ENCODE results near the gene CMTM8.

The CMTM8 gene

DNA sequence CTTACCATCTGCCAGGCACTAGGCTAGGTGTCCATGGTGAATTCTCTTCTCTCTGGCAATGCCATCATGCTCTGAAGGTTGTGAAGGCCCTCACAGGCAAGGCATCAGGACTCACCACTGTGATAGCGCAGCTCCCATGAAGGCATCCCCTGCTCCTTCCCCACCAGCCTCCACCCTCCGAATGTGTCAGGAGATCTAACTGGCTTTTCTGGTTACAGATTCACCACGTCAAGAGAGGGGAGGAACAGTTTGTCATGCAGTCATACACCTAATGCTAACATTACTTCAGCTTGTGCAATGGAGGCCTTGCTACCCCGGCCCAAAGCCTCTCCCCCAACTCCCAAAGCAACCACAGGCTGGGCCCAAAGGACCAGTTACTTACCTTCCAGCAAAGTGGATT is 8.9 kb upstream of the CMTM8 start:
- Histone ChIP-seq H3K36me3 (ENCODE audit: control insufficient read depth, insufficient read depth, low read length) (no peaks in the 10 kb centered on the region), H3K9ac (ENCODE audit: low read length) (no peak overlapping the region), H3K4me3 (ENCODE audit: low read depth, low read length) (no peak overlapping the region), H3K27ac (ENCODE audit: low read depth, low read length) (no peak overlapping the region), H3K4me1 (ENCODE audit: control insufficient read depth, insufficient read depth, low read length) (no peaks in the 10 kb centered on the region), H3K9me3 (ENCODE audit: control insufficient read depth, insufficient read depth, low read depth, low read length) (no peaks in the 10 kb centered on the region), H3K27me3 (ENCODE audit: control insufficient read depth, insufficient read depth, low read length) (no peaks in the 10 kb centered on the region)

DNA sequence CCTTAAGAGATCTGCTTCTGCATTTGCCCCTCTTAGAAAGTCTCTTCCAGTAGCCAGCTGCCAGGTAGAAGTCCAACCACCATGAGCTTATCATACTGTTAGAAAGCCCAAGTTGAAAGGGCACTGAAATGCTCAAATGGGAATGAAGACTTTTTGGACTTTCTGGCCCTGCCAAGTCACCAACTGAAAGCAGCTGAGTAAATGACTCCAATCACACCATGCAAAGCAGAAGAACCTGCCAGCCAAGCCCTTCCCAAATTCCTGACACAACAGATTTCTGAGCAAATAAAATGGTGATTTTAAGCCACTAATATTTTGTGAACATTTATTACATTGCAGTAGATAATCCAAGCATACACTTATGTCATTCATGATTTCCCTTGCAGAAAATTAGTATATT is 2.1 kb upstream of the CMTM8 start:
- Histone ChIP-seq H3K9me3 (ENCODE audit: control insufficient read depth, insufficient read depth, low read depth, low read length) (peaks cover 10% of the 10 kb centered on the region), H3K9ac (ENCODE audit: low read length) (no peak overlapping the region), H3K27ac (ENCODE audit: low read depth, low read length) (no peak overlapping the region), H3K27me3 (ENCODE audit: control insufficient read depth, insufficient read depth, low read length) (peaks cover 42% of the 10 kb centered on the region), H3K4me3 (ENCODE audit: low read depth, low read length) (no peak overlapping the region), H3K4me1 (ENCODE audit: control insufficient read depth, insufficient read depth, low read length) (peaks cover 11% of the 10 kb centered on the region), H3K36me3 (ENCODE audit: control insufficient read depth, insufficient read depth, low read length) (no peaks in the 10 kb centered on the region)

DNA sequence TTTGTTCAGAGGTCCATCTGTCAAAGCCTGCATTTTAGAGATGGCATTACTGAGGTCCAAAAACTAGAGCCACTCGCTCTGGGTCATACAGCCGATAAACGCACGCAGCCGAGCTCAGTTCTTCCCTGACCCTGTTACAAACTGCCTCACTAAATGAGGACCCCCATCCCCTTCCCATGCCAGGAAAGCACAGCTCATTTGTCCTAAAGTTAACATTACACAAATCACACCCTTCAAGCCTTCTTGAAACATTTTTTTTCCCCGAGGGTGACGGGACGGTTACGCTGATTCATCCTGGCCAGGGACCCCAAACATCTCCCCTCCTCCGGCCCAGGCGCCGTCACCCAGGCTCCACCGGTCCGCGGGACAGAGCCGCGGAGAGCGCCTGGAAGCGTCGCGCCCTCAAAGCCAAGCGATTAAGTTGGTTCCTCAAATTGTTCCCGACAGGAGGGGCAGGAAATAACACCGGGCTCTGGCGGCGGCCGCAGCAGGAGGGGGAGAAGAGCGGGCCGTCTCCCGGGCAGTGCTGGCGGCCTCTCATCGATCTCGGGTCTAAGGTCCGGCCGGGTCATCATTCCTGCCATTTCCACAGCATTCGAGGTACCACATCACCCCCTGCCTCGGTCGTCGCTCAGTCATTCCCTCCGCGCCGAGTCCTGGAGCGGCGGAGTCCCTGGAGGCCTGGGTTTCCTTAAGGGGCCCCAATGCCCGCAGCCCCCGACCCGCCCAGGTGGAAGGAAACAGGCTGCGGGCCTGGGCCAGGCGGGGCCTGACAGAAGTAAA is 619 bp upstream of the CMTM8 start:
- Histone ChIP-seq H3K36me3 (ENCODE audit: control insufficient read depth, insufficient read depth, low read length) (no peaks in the 10 kb centered on the region), H3K27me3 (ENCODE audit: control insufficient read depth, insufficient read depth, low read length) (peaks cover 42% of the 10 kb centered on the region), H3K9ac (ENCODE audit: low read length) (peak overlapping the region; percentile 29), H3K27ac (ENCODE audit: low read depth, low read length) (no peak overlapping the region), H3K9me3 (ENCODE audit: control insufficient read depth, insufficient read depth, low read depth, low read length) (peaks cover 10% of the 10 kb centered on the region), H3K4me1 (ENCODE audit: control insufficient read depth, insufficient read depth, low read length) (peaks cover 11% of the 10 kb centered on the region), H3K4me3 (ENCODE audit: low read depth, low read length) (peak overlapping the region; percentile 82)

DNA sequence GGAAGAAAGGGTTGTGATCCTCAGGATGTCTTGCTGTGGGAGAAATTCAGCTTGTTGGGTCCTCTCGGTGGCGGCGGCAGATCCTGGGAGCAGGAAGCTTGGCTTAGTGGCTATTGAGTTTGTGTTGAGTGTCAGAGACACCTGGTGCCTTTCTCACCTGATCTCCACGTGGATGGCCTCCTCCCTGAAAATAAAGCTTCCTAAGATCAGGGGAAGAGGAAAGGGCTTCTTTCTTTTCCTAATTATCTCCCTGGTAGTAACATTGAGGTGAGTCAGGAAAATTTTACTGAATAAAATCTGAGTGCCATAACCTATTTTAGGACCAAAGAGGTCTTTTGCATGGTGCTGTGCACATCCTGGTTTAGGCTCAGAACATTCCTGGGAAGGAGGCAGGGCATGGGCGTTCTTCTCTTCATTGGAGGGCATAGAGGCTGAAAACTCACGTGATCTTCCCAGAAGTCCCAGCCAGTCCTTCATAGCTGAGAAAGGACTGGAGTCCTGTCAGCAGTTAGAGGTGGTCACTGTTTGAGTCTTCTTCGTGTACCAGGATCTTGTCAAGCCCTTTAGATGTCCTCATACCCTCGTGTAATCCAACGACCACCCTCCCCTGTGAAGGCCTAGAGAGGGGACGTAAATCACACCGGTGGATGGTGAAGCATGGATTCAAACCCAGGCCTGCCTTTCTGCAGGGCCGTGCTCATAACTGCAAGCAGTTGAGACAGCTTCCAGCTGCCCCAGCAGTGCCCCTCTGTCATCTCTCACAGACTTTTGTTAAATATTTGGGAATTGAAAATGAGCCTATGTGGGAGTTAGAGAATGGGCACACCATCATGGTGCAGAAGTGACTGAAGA is 1.1 kb downstream of the CMTM8 start:
- peak overlapping the region; percentile 24 for H3K9ac ChIP-seq (ENCODE audit: low read length)
- peak overlapping the region; percentile 82 for H3K4me3 ChIP-seq (ENCODE audit: low read depth, low read length)
- no peak overlapping the region for H3K27ac ChIP-seq (ENCODE audit: low read depth, low read length)

DNA sequence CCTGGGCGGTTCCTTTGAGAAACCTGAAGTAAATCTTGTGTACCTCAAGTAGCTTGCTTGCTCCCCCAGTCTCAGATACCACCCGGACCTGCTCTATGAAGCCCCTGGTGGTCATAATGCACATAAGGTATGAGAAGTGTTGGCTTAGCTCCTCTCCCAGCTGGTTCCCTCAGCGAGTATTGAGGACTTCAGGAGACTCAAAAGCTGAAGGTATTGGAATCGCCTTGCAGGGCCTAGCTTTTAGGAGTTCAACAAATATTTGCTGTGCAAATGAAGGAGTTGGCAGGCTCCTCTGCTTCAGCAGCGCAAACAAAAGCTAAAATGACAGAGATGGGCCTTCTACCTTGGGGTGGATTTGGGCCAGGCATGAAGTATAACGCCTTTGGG is 1.7 kb downstream of the CMTM8 start:
- Histone ChIP-seq H3K4me3 (ENCODE audit: low read depth, low read length) (peak overlapping the region; percentile 82; the same call in 1 of the 2 replicates), H3K36me3 (ENCODE audit: control insufficient read depth, insufficient read depth, low read length) (no peaks in the 10 kb centered on the region), H3K9ac (ENCODE audit: low read length) (no peak overlapping the region), H3K27me3 (ENCODE audit: control insufficient read depth, insufficient read depth, low read length) (peaks cover 42% of the 10 kb centered on the region), H3K4me1 (ENCODE audit: control insufficient read depth, insufficient read depth, low read length) (peaks cover 11% of the 10 kb centered on the region), H3K27ac (ENCODE audit: low read depth, low read length) (no peak overlapping the region), H3K9me3 (ENCODE audit: control insufficient read depth, insufficient read depth, low read depth, low read length) (peaks cover 10% of the 10 kb centered on the region)

More for the DNA sequence above, 1.1 kb downstream of the CMTM8 start:
- Histone ChIP-seq H3K27me3 (ENCODE audit: control insufficient read depth, insufficient read depth, low read length) (peaks cover 42% of the 10 kb centered on the region), H3K36me3 (ENCODE audit: control insufficient read depth, insufficient read depth, low read length) (no peaks in the 10 kb centered on the region), H3K4me1 (ENCODE audit: control insufficient read depth, insufficient read depth, low read length) (peaks cover 11% of the 10 kb centered on the region), H3K9me3 (ENCODE audit: control insufficient read depth, insufficient read depth, low read depth, low read length) (peaks cover 10% of the 10 kb centered on the region)

DNA sequence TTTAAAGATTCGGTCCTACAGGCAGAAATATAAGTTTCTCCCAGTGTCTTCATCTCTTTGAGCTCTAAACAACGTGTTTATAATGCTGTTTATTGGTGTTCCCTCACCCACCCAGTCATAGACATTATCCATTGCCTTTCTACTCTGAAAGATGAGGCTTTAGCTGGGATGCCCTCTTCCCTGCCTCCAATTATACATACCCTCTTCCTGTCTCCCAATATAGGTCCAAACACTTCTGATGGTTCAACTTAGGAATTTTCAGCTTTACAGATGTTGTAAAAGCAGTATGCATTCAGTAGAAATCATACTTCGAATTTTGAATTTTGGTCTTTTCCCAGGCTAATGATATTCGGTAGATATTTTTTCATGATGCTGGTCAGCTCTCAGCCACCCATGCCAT is 2.6 kb downstream of the CMTM8 start:
- Histone ChIP-seq H3K36me3 (ENCODE audit: control insufficient read depth, insufficient read depth, low read length) (no peaks in the 10 kb centered on the region), H3K9ac (ENCODE audit: low read length) (no peak overlapping the region), H3K4me1 (ENCODE audit: control insufficient read depth, insufficient read depth, low read length) (peaks cover 11% of the 10 kb centered on the region), H3K27ac (ENCODE audit: low read depth, low read length) (no peak overlapping the region), H3K27me3 (ENCODE audit: control insufficient read depth, insufficient read depth, low read length) (peaks cover 39% of the 10 kb centered on the region), H3K9me3 (ENCODE audit: control insufficient read depth, insufficient read depth, low read depth, low read length) (peaks cover 5% of the 10 kb centered on the region; the same call in 1 of the 2 replicates), H3K4me3 (ENCODE audit: low read depth, low read length) (no peak overlapping the region)

DNA sequence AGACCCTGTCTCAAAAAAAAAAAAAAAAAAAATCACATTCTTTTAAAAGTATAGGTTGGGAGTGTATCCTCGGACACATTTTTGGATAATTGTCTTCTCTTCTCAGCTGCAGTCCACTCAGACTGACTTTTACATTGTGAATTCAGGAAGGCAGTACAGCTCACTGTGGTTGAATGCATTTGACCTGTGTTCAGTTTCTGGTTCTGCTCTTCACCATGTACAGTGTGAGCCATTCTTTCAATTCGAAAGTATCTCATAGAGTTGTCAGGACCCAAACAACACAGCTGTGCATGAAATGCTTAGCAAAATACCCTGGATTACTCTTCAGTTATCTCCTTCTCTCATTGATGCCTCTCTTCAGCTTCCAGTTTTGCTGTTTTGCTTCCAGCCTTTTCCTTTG is 5.0 kb downstream of the CMTM8 start:
- no peaks in the 10 kb centered on the region for H3K36me3 ChIP-seq (ENCODE audit: control insufficient read depth, insufficient read depth, low read length)

DNA sequence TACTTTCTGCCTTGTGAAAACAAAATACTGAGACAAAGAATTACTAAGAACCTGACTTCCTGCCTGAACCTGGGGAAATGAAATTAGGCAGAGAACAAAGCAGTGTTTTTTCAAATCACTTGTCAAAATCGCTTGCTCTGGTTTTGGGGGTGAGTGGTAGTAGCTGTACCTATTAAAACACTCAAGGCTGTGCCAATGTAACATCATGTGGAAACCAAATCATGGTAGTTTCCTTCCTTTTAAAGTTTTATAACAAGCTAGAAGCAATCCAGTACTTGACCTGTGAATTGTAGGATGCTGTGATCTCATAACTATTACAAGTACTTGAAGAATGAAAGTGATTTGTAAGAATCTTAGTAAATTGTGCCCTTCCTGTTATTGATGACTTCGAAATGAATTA is 6.7 kb downstream of the CMTM8 start:
- Histone ChIP-seq H3K36me3 (ENCODE audit: control insufficient read depth, insufficient read depth, low read length) (no peaks in the 10 kb centered on the region), H3K27me3 (ENCODE audit: control insufficient read depth, insufficient read depth, low read length) (peaks cover 2% of the 10 kb centered on the region; the same call in 1 of the 2 replicates), H3K9me3 (ENCODE audit: control insufficient read depth, insufficient read depth, low read depth, low read length) (no peaks in the 10 kb centered on the region), H3K4me3 (ENCODE audit: low read depth, low read length) (no peak overlapping the region), H3K9ac (ENCODE audit: low read length) (no peak overlapping the region), H3K27ac (ENCODE audit: low read depth, low read length) (no peak overlapping the region), H3K4me1 (ENCODE audit: control insufficient read depth, insufficient read depth, low read length) (no peaks in the 10 kb centered on the region; the same call in 1 of the 2 replicates)

More for the DNA sequence above, 5.0 kb downstream of the CMTM8 start:
- Histone ChIP-seq H3K9me3 (ENCODE audit: control insufficient read depth, insufficient read depth, low read depth, low read length) (no peaks in the 10 kb centered on the region), H3K27ac (ENCODE audit: low read depth, low read length) (no peak overlapping the region), H3K4me1 (ENCODE audit: control insufficient read depth, insufficient read depth, low read length) (peaks cover 11% of the 10 kb centered on the region), H3K9ac (ENCODE audit: low read length) (no peak overlapping the region), H3K4me3 (ENCODE audit: low read depth, low read length) (no peak overlapping the region), H3K27me3 (ENCODE audit: control insufficient read depth, insufficient read depth, low read length) (peaks cover 17% of the 10 kb centered on the region)

DNA sequence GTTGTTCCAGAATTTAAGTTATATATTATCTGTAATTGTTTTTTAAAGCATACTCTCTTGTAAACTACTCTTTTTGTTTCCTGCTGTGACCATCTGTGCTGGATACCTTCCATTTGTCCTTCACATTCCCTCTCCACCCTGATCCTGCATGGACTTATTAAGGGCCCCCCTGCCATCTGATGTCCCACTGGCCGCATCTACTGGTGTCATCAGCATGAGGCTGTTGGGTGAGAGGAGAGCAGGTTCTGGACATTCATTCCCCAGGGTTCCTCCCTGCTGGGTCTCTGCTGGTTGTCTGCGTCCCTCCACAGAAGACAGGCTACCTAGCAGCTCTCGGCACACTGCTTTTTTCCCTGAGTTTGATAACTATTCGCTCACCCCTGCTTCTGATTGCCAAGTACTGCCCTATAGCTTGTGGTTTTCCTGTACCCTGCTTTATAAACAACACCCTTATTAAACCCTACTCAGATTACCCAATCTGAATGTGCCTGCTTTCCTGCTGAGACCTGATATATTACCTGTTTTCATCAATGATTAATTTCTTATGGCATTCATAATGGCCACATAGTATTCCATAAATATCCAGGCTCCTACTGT is 7.7 kb downstream of the CMTM8 start:
- H3K27me3 ChIP-seq (ENCODE audit: control insufficient read depth, insufficient read depth, low read length), result no peaks in the 10 kb centered on the region
- no peaks in the 10 kb centered on the region for H3K4me1 ChIP-seq (ENCODE audit: control insufficient read depth, insufficient read depth, low read length)
- no peaks in the 10 kb centered on the region for H3K36me3 ChIP-seq (ENCODE audit: control insufficient read depth, insufficient read depth, low read length)
- no peak overlapping the region for H3K4me3 ChIP-seq (ENCODE audit: low read depth, low read length)
- H3K9ac ChIP-seq (ENCODE audit: low read length), result no peak overlapping the region
- no peak overlapping the region for H3K27ac ChIP-seq (ENCODE audit: low read depth, low read length)
- no peaks in the 10 kb centered on the region for H3K9me3 ChIP-seq (ENCODE audit: control insufficient read depth, insufficient read depth, low read depth, low read length)

DNA sequence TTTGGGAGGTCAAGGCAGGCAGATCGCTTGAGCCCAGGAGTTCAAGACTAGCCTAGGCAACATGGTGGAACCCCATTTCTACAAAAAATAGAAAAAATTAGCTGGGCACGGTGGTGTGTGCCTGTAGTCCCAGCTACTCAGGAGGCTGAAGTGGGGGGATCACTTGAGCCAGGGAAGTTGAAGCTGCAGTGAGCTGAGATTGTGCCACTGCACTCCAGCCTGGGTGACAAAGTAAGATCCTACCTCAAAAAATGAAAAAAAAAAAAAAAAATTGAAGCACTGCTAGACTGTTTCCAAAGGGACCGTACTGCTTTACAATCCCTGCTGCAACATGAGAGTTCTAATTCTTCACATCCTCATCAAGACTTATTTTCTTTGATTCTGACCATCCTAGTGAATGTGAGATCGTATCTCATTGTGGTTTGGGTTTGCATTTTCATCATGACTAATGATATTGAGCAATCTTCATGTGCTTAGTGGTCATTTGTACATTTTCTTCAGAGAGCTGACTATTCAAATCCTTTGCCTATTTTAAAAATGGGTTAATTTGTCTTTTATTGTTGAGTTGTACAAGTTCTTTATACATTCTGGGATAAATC is 10.8 kb downstream of the CMTM8 start:
- Histone ChIP-seq H3K9me3 (ENCODE audit: control insufficient read depth, insufficient read depth, low read depth, low read length) (peaks cover 7% of the 10 kb centered on the region), H3K36me3 (ENCODE audit: control insufficient read depth, insufficient read depth, low read length) (no peaks in the 10 kb centered on the region), H3K4me1 (ENCODE audit: control insufficient read depth, insufficient read depth, low read length) (no peaks in the 10 kb centered on the region), H3K4me3 (ENCODE audit: low read depth, low read length) (no peak overlapping the region), H3K9ac (ENCODE audit: low read length) (no peak overlapping the region), H3K27me3 (ENCODE audit: control insufficient read depth, insufficient read depth, low read length) (no peaks in the 10 kb centered on the region), H3K27ac (ENCODE audit: low read depth, low read length) (no peak overlapping the region)

Data from HUES6 (cell line).